Activated CD4-positive, alpha-beta memory T cell treated with anti-CD3 and anti-CD28 coated beads, Interleukin-2, amount 10 ng/mL, durations not matched to agents 7 days and 5 days (primary cell): ENCODE measurements around the gene PMS1. TPM values are rescaled to one million over a fixed set of nuclear protein-coding genes. Genes with fewer than 3 reads are reported as not detected.
"Not testable (repeated sequence)": the region's sequence is repeated elsewhere in the genome, so short reads cannot be mapped to it uniquely, and the experiment has no call there.

Experiments
- CTCF ChIA-PET: fragments of 350-600 bp; sonication (Branson Sonifier 250); formaldehyde crosslinking; loops from one replicate; lab custom pipeline; 2021; ENCODE audit warnings: antibody characterized with exemption, inconsistent platforms; lab: Charles Lee
- POLR2A ChIA-PET: fragments of 350-600 bp; sonication (Branson Sonifier 250); formaldehyde crosslinking; loops from one replicate; lab custom pipeline; 2021; ENCODE audit warnings: antibody characterized with exemption; lab: Charles Lee
- DNase-seq: peaks from one replicate; pipeline ENCODE4 v3.0.0-alpha.2; 2020
- H3K27ac Mint-ChIP-seq: one replicate; pipeline ENCODE4 v1.8.0; 2021; ENCODE audit warnings: mild to moderate bottlenecking, mixed read lengths
- H3K27me3 Mint-ChIP-seq: one replicate; pipeline ENCODE4 v1.8.0; 2021; ENCODE audit warnings: mixed read lengths
- H3K36me3 Mint-ChIP-seq: one replicate; pipeline ENCODE4 v1.8.0; 2021; ENCODE audit warnings: low read depth, mixed read lengths
- H3K4me1 Mint-ChIP-seq: one replicate; pipeline ENCODE4 v1.8.0; 2021; ENCODE audit warnings: mixed read lengths
- H3K4me3 Mint-ChIP-seq: one replicate; pipeline ENCODE4 v1.8.0; 2021; ENCODE audit warnings: mild to moderate bottlenecking, mixed read lengths
- H3K9me3 Mint-ChIP-seq: one replicate; pipeline ENCODE4 v1.8.0; 2021; ENCODE audit warnings: mixed read lengths
- total RNA-seq, 2 experiments: library from RNA; stranded (reverse); gene quantifications; one replicate each; pipeline ENCODE4 v1.2.3, GENCODE V29; 2021

PMS1 gene
- 10 to 100 TPM; 24.6 to 26.4 TPM for total RNA-seq

- H3K27me3 Mint-ChIP-seq = no peaks in the 10 kb centered on the region
- H3K9me3 Mint-ChIP-seq = no peaks in the 10 kb centered on the region
- CTCF ChIA-PET = interaction anchor here (0.9 to 2.3 kb wide), 6 partner anchors 11 to 124 kb away, joined by 3 to 25 read pairs (median 4); partner anchors contain the start of genes ASNSD1 and OSGEPL1
- peaks cover 59% of the 10 kb centered on the region for H3K4me1 Mint-ChIP-seq
- POLR2A ChIA-PET = interaction anchor here (0.6 to 8.8 kb wide), 13 partner anchors 7 to 866 kb away, joined by 3 to 104 read pairs (median 5); partner anchors contain the start of genes ANKAR, OSGEPL1 and WDR75
- peak within 1 kb of the TSS; percentile 93 for H3K27ac Mint-ChIP-seq
- peaks cover 64% of the 10 kb centered on the region for H3K36me3 Mint-ChIP-seq
- DNase-seq = peak; percentile 95
- H3K4me3 Mint-ChIP-seq = peak within 1 kb of the TSS; percentile 93
Observed at GRCh38 chr2:189783927-189784867, at the start of gene PMS1, which contains the start of gene ORMDL1. Gene PMS1 (plus strand): TSS chr2:189784450. CDS start chr2:189791810, 7,360 bp downstream. Gene ORMDL1 (minus strand): TSS chr2:189784339. CDS start chr2:189782595, 1,744 bp downstream.

- Mint-ChIP-seq H3K9me3 (no peaks in the 10 kb centered on the region), H3K27ac (no peak overlapping the region), H3K36me3 (peaks cover 5% of the 10 kb centered on the region), H3K4me3 (no peak overlapping the region), H3K4me1 (no peaks in the 10 kb centered on the region), H3K27me3 (no peaks in the 10 kb centered on the region)
- ChIA-PET CTCF (interaction anchor here (0.7 to 4.2 kb wide), 10 partner anchors 8 to 609 kb away, joined by 3 to 45 read pairs (median 4); partner anchors contain the start of genes OSGEPL1 and WDR75), POLR2A (interaction anchor here (2.1 kb wide), 1 partner anchor 11 kb away, joined by 5 read pairs; the partner anchor contains the start of gene OSGEPL1)
- peak; percentile 42 for DNase-seq
Observed at GRCh38 chr2:189751080-189751658, 33.1 kb upstream of the PMS1 start.

DNA sequence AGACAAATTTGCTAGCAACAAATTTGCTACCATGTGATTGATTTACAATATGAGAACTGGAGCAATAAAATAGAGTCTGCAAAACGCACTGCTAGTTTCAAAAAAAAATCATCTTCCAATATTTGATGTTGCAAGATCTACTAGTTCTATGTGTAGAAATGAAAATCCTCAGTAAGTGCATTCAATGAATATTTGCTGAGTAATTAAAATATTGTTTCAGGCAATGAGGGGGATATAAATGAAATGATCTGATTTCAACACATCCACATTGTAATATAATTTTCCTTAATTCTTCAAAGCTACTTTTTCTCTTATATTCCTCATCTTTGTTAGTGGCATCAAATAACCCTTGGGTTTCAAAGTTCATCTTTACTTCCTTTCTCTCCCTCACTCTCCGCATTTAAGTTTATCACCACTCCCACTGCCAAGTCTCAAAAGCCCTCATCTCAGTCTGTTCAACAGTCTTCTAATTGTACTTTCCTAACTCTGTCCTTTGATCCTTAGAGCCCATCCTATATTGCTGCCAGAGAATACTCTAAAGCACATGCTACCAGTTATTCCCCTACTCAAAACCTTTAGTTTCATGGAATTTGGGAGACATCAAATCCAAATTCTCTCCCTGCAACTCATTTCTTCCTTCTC, 27.8 kb upstream of the PMS1 start:
- no peak overlapping the region for H3K27ac Mint-ChIP-seq
- no peak for DNase-seq
- ChIA-PET POLR2A (no interaction called here), CTCF (no interaction called here)
- H3K4me1 Mint-ChIP-seq = peaks cover under 1% of the 10 kb centered on the region
- H3K4me3 Mint-ChIP-seq = no peak overlapping the region
- H3K9me3 Mint-ChIP-seq = no peaks in the 10 kb centered on the region
- no peaks in the 10 kb centered on the region for H3K36me3 Mint-ChIP-seq
- no peaks in the 10 kb centered on the region for H3K27me3 Mint-ChIP-seq

DNA sequence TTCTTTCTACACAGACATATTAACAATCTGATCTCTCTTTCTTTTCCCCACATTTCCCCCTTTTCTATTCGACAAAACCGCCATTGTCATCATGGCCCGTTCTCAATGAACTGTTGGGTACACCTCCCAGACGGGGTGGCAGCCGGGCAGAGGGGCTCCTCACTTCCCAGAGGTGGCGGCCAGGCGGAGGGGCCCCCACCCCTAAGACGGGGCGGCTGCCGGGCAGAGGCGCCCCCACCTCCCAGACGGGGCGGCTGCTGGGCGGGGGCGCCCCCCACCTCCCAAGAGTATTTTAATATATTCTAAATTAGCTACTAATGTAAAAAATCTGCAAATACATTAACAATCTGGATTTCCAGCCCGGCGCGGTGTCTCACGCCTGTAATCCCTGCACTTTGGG, 24.1 kb upstream of the PMS1 start:
- H3K27ac Mint-ChIP-seq, H3K9me3 Mint-ChIP-seq, H3K36me3 Mint-ChIP-seq, H3K27me3 Mint-ChIP-seq, H3K4me3 Mint-ChIP-seq, POLR2A ChIA-PET, DNase-seq: not testable (repeated sequence)
- H3K4me1 Mint-ChIP-seq = peaks cover 17% of the 10 kb centered on the region
- CTCF ChIA-PET = interaction anchor here (4.6 kb wide), 1 partner anchor 9 kb away, joined by 45 read pairs; no protein-coding TSS in a partner anchor

DNA sequence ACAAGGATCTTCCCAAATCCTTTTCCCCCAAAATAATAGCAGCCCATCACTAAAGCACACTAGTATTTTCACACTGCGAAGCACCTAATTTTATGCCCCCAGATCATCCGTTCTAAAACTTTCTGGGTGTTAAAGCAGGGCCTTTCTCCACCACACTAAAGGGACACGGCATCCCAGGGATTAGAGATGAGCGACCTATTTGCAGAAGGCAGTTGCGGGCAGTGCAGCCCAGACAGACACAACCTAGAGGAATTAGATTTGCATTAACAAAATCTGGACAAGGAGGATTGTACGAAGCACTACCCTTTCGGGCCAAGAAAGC, 22.1 kb upstream of the PMS1 start:
- CTCF ChIA-PET = interaction anchor here (0.7 to 4.6 kb wide), 29 partner anchors 9 to 914 kb away, joined by 3 to 45 read pairs (median 4); partner anchors contain the start of genes ANKAR, ASNSD1, ORMDL1 and PMS1
- H3K27me3 Mint-ChIP-seq = no peaks in the 10 kb centered on the region
- no peaks in the 10 kb centered on the region for H3K9me3 Mint-ChIP-seq
- peaks cover 12% of the 10 kb centered on the region for H3K36me3 Mint-ChIP-seq
- H3K4me3 Mint-ChIP-seq = peak overlapping the region; percentile 90
- peaks cover 17% of the 10 kb centered on the region for H3K4me1 Mint-ChIP-seq
- peak overlapping the region; percentile 97 for H3K27ac Mint-ChIP-seq
- POLR2A ChIA-PET = interaction anchor here (0.8 to 4.9 kb wide), 16 partner anchors 8 to 1119 kb away, joined by 3 to 104 read pairs (median 6); partner anchors contain the start of genes ANKAR, ASNSD1, INPP1 and NEMP2
- DNase-seq = no peak

DNA sequence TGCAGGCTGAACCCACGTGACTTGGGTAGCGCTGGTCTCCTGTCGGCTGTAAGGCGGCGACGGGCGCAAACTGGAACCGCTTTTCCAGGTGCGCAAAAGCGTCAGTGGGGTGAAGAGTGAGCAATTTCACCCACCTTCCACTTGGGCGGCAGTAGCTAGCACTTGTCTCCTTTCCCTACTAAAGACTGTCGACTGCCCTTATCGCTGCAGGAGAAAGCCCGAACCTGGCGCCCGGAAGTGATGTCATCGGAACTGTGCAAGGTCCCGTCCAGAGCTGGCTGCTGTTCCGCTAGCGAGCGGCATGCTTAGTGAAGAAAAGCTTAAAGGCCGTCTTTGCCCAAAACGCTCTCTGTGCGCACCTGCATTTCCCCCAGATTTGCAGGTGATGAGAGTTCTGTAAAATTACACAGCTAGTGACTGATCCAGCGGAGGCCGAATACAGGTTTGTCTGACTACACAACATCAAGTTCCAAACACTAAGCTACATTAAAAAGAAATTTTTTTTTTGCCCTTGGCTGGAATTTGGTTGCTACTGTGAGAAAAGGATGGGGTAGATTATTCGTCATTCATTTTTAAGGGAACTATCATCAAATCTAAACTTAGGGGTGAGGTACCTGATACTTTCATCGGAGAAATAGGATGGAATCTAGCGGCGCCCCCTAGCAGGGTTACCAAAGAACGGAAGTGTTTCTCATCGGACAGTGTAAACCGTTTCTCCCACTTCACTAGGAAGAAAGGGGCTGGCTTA, 21.5 kb upstream of the PMS1 start, which contains the start of gene OSGEPL1:
Gene OSGEPL1, minus strand, starts transcription at position 242 of the 748 bp plus-strand sequence. CDS start 1,152 bp downstream, outside the sequence.
- no peaks in the 10 kb centered on the region for H3K27me3 Mint-ChIP-seq
- peak; percentile 93 for DNase-seq
- H3K27ac Mint-ChIP-seq = peak within 1 kb of the TSS; percentile 97
- H3K36me3 Mint-ChIP-seq = peaks cover 13% of the 10 kb centered on the region
- no peaks in the 10 kb centered on the region for H3K9me3 Mint-ChIP-seq
- peak within 1 kb of the TSS; percentile 90 for H3K4me3 Mint-ChIP-seq
- POLR2A ChIA-PET = interaction anchor here (0.7 to 4.9 kb wide), 19 partner anchors 9 to 1119 kb away, joined by 3 to 104 read pairs (median 5); partner anchors contain the start of genes ANKAR, ASNSD1, INPP1 and NEMP2
- H3K4me1 Mint-ChIP-seq = peaks cover 17% of the 10 kb centered on the region
- CTCF ChIA-PET = interaction anchor here (0.7 to 4.6 kb wide), 31 partner anchors 9 to 913 kb away, joined by 3 to 45 read pairs (median 4); partner anchors contain the start of genes ANKAR, ASNSD1, ORMDL1 and PMS1

GRCh38 chr2:189763908-189764661, 20.2 kb upstream of the PMS1 start:
- no peaks in the 10 kb centered on the region for H3K9me3 Mint-ChIP-seq
- no peaks in the 10 kb centered on the region for H3K27me3 Mint-ChIP-seq
- no peak for DNase-seq
- no peak overlapping the region for H3K4me3 Mint-ChIP-seq
- CTCF ChIA-PET = interaction anchor here (1.3 to 4.6 kb wide), 11 partner anchors 7 to 102 kb away, joined by 3 to 45 read pairs (median 10); partner anchors contain the start of genes ANKAR and ASNSD1
- POLR2A ChIA-PET = interaction anchor here (0.7 to 4.9 kb wide), 6 partner anchors 10 to 1117 kb away, joined by 3 to 104 read pairs (median 14); partner anchors contain the start of genes ASNSD1, ORMDL1 and PMS1
- H3K27ac Mint-ChIP-seq = peak overlapping the region; percentile 54
- peaks cover 21% of the 10 kb centered on the region for H3K36me3 Mint-ChIP-seq
- peaks cover 17% of the 10 kb centered on the region for H3K4me1 Mint-ChIP-seq

- H3K4me1 Mint-ChIP-seq = peaks cover 5% of the 10 kb centered on the region
- no peaks in the 10 kb centered on the region for H3K9me3 Mint-ChIP-seq
- CTCF ChIA-PET = interaction anchor here (1.6 kb wide), 1 partner anchor 8 kb away, joined by 10 read pairs; the partner anchor contains the start of gene OSGEPL1
- DNase-seq = no peak
- peaks cover 55% of the 10 kb centered on the region for H3K36me3 Mint-ChIP-seq
- H3K27me3 Mint-ChIP-seq = no peaks in the 10 kb centered on the region
- no peak overlapping the region for H3K27ac Mint-ChIP-seq
- POLR2A ChIA-PET = no interaction called here
- H3K4me3 Mint-ChIP-seq = no peak overlapping the region
Observed at GRCh38 chr2:189770590-189771322, 13.5 kb upstream of the PMS1 start.

GRCh38 chr2:189772212-189772611, 12.0 kb upstream of the PMS1 start:
- CTCF ChIA-PET = interaction anchor here (0.6 to 1.6 kb wide), 3 partner anchors 9 to 64 kb away, joined by 4 to 10 read pairs (median 5); partner anchors contain the start of gene OSGEPL1
- H3K9me3 Mint-ChIP-seq = no peaks in the 10 kb centered on the region
- POLR2A ChIA-PET = interaction anchor here (1.0 to 1.9 kb wide), 2 partner anchors 9 to 10 kb away, joined by 3 to 7 read pairs; partner anchors contain the start of gene OSGEPL1
- no peaks in the 10 kb centered on the region for H3K27me3 Mint-ChIP-seq
- H3K36me3 Mint-ChIP-seq = peaks cover 51% of the 10 kb centered on the region
- H3K4me1 Mint-ChIP-seq = peaks cover 5% of the 10 kb centered on the region
- H3K4me3 Mint-ChIP-seq = no peak overlapping the region
- no peak for DNase-seq
- H3K27ac Mint-ChIP-seq = no peak overlapping the region

GRCh38 chr2:189782221-189782671, 2.0 kb upstream of the PMS1 start:
- Mint-ChIP-seq H3K36me3 (peaks cover 76% of the 10 kb centered on the region), H3K4me1 (peaks cover 60% of the 10 kb centered on the region), H3K27me3 (no peaks in the 10 kb centered on the region), H3K27ac (peak overlapping the region; percentile 93), H3K9me3 (no peaks in the 10 kb centered on the region), H3K4me3 (peak overlapping the region; percentile 93)
- ChIA-PET CTCF (interaction anchor here (1.4 kb wide), 1 partner anchor 19 kb away, joined by 7 read pairs; the partner anchor contains the start of gene OSGEPL1), POLR2A (interaction anchor here (0.7 to 8.8 kb wide), 5 partner anchors 9 to 537 kb away, joined by 3 to 104 read pairs (median 6); partner anchors contain the start of genes HIBCH and OSGEPL1)
- peak; percentile 21 for DNase-seq
